Nucleus accumbens (tissue), 56 donors: ENCODE measurements around the gene TRIML2.

Experiments used
- DNase-seq, 56 donors: peaks; one replicate each; lab custom pipeline; 2025; lab: John Stamatoyannopoulos, UW

Gene TRIML2

GRCh38 chr4:188109157-188109755, at the start of gene TRIML2:
Gene TRIML2, minus strand, starts transcription at chr4:188109603. Its CDS starts 4,235 bp downstream, at chr4:188105368.
- no peak for DNase-seq

- no peak for DNase-seq
Measured at GRCh38 chr4:188158336-188158735, 48.9 kb upstream of the TRIML2 start.

GRCh38 chr4:188154668-188155405, 45.4 kb upstream of the TRIML2 start:
- DNase-seq, result no peak

GRCh38 chr4:188147776-188148175, 38.4 kb upstream of the TRIML2 start:
- DNase-seq, result no peak

- DNase-seq, result no peak
Measured at GRCh38 chr4:188147176-188147575, 37.8 kb upstream of the TRIML2 start.

- DNase-seq, result no peak
Measured at GRCh38 chr4:188146618-188147017, 37.2 kb upstream of the TRIML2 start.

GRCh38 chr4:188145601-188146000, 36.2 kb upstream of the TRIML2 start:
- DNase-seq, result no peak

GRCh38 chr4:188143731-188144130, 34.3 kb upstream of the TRIML2 start:
- DNase-seq, result no peak

- DNase-seq, result no peak
Measured at GRCh38 chr4:188139671-188140070, 30.3 kb upstream of the TRIML2 start.

- no peak for DNase-seq
Measured at GRCh38 chr4:188139141-188139540, 29.7 kb upstream of the TRIML2 start, which contains the start of gene TRIML1. Gene TRIML1, plus strand, starts transcription at chr4:188139441. Its CDS starts 118 bp downstream, at chr4:188139559.

- DNase-seq, result no peak
Measured at GRCh38 chr4:188138227-188138626, 28.8 kb upstream of the TRIML2 start.

- DNase-seq, result no peak
Measured at GRCh38 chr4:188132232-188132631, 22.8 kb upstream of the TRIML2 start.

GRCh38 chr4:188130355-188130754, 21.0 kb upstream of the TRIML2 start:
- no peak for DNase-seq

GRCh38 chr4:188127214-188127874, 17.9 kb upstream of the TRIML2 start:
- peak in 33 of 56 donors; percentile 2 to 81 (median 30) for DNase-seq

- no peak for DNase-seq
Measured at GRCh38 chr4:188121530-188121929, 12.1 kb upstream of the TRIML2 start.

- no peak for DNase-seq
Measured at GRCh38 chr4:188117631-188118324, 8.4 kb upstream of the TRIML2 start.

- DNase-seq, result peak in 10 of 56 donors; percentile 4 to 25 (median 18)
Measured at GRCh38 chr4:188113156-188113555, 3.8 kb upstream of the TRIML2 start.

GRCh38 chr4:188111955-188112354, 2.6 kb upstream of the TRIML2 start:
- DNase-seq, result no peak

- no peak for DNase-seq
Measured at GRCh38 chr4:188110741-188111471, 1.5 kb upstream of the TRIML2 start.

- DNase-seq, result no peak
Measured at GRCh38 chr4:188110036-188110435, 633 bp upstream of the TRIML2 start.
